Gastroesophageal sphincter (tissue), 4 donors: ENCODE data around the gene NRF1. TPM values are rescaled to one million over a fixed set of nuclear protein-coding genes. Genes with fewer than 3 reads are reported as not detected.
A peak's percentile ranks its signal among the peaks of the same experiment; 100 is the strongest.

Source experiments
- ATAC-seq: fragments of 150-250 bp; one replicate; pipeline ENCODE4 v1.9.1; 2016; ENCODE audit warnings: mild to moderate bottlenecking, moderate library complexity
- H3K27ac ChIP-seq, 4 donors: fragments of 200-600 bp; sonication (generic) in 3 of 4; 1 replicate in 3 of 4; 2 replicates in 1 of 4; pipeline ENCODE4 v1.5.1; 2016 to 2019
- H3K27me3 ChIP-seq: fragments of 200-600 bp; sonication (generic); one replicate; pipeline ENCODE4 v1.5.1; 2019
- H3K36me3 ChIP-seq, 2 donors: fragments of 200-600 bp; sonication (generic); one replicate each; pipeline ENCODE4 v1.5.1; 2019; ENCODE audit warnings: control low read depth in 1 of 2
- H3K4me1 ChIP-seq, 3 donors: fragments of 200-600 bp; sonication (generic); 1 replicate in 2 of 3; 2 replicates in 1 of 3; pipeline ENCODE4 v1.5.1; 2016 to 2019; ENCODE audit warnings: control low read depth in 2 of 3
- H3K4me3 ChIP-seq, 2 donors: fragments of 200-600 bp; sonication (generic); one replicate each; pipeline ENCODE4 v1.5.1; 2019; ENCODE audit warnings: mild to moderate bottlenecking in 1 of 2, moderate library complexity in 1 of 2
- H3K9me3 ChIP-seq, 3 donors: fragments of 200-600 bp; sonication (generic); one replicate each; pipeline ENCODE4 v1.5.1; 2017 to 2019; ENCODE audit warnings: control low read depth in 2 of 3
- EP300 ChIP-seq: sonication (generic); formaldehyde crosslinking; IDR thresholded peaks from one replicate; pipeline ENCODE4 v1.6.1; 2017; ENCODE audit warnings: antibody characterized with exemption, mild to moderate bottlenecking
- POLR2A ChIP-seq, 2 donors: fragments of 450-650 bp; IDR thresholded peaks; one replicate each; pipeline ENCODE4 v1.6.1; 2017; ENCODE audit warnings: antibody characterized with exemption in 2 of 2, mild to moderate bottlenecking in 2 of 2, moderate library complexity in 1 of 2
- POLR2AphosphoS5 ChIP-seq: sonication (generic); formaldehyde crosslinking; IDR thresholded peaks from one replicate; pipeline ENCODE4 v1.6.1; 2017; ENCODE audit warnings: antibody characterized with exemption
- WGBS, 2 donors: methylation state at CpG; one replicate each; pipeline ENCODE4 v1.1.5; 2018; ENCODE audit warnings: low coverage in 1 of 2; 5-methylcytosine and 5-hydroxymethylcytosine counted together
- total RNA-seq, 4 donors: library from RNA; depleted of rRNA; stranded (reverse); fragments of >200 nt; gene quantifications; one replicate each; pipeline ENCODE4 v1.1.0, GENCODE V29; 2016
- TF ChIP-seq, protein P1 (sequence below), 4 experiments: fragments of 200-600 bp in 2 of 4; fragments of 450-650 bp in 2 of 4; sonication (generic) in 1 of 4; IDR thresholded peaks; one replicate each; pipeline ENCODE4 v1.5.1; 2017 to 2019; ENCODE audit warnings: antibody characterized with exemption in 4 of 4, mild to moderate bottlenecking in 2 of 4, moderate library complexity in 2 of 4

Gene NRF1
- total RNA-seq, 4 donors from 2014 or later, result 7.8 to 20.5 (median 17.0) TPM

GRCh38 chr7:129776362-129776722 lies 164.8 kb downstream of the NRF1 start:
- peaks cover 82% of the 10 kb centered on the region for H3K27me3 ChIP-seq
- TF ChIP-seq, protein P1, sequence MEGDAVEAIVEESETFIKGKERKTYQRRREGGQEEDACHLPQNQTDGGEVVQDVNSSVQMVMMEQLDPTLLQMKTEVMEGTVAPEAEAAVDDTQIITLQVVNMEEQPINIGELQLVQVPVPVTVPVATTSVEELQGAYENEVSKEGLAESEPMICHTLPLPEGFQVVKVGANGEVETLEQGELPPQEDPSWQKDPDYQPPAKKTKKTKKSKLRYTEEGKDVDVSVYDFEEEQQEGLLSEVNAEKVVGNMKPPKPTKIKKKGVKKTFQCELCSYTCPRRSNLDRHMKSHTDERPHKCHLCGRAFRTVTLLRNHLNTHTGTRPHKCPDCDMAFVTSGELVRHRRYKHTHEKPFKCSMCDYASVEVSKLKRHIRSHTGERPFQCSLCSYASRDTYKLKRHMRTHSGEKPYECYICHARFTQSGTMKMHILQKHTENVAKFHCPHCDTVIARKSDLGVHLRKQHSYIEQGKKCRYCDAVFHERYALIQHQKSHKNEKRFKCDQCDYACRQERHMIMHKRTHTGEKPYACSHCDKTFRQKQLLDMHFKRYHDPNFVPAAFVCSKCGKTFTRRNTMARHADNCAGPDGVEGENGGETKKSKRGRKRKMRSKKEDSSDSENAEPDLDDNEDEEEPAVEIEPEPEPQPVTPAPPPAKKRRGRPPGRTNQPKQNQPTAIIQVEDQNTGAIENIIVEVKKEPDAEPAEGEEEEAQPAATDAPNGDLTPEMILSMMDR (IDR thresholded peaks at IDR 0.05), result no peak
- TF ChIP-seq POLR2AphosphoS5 (no peak), POLR2A (IDR thresholded peaks at IDR 0.05) (no peak), EP300 (no peak)

DNA sequence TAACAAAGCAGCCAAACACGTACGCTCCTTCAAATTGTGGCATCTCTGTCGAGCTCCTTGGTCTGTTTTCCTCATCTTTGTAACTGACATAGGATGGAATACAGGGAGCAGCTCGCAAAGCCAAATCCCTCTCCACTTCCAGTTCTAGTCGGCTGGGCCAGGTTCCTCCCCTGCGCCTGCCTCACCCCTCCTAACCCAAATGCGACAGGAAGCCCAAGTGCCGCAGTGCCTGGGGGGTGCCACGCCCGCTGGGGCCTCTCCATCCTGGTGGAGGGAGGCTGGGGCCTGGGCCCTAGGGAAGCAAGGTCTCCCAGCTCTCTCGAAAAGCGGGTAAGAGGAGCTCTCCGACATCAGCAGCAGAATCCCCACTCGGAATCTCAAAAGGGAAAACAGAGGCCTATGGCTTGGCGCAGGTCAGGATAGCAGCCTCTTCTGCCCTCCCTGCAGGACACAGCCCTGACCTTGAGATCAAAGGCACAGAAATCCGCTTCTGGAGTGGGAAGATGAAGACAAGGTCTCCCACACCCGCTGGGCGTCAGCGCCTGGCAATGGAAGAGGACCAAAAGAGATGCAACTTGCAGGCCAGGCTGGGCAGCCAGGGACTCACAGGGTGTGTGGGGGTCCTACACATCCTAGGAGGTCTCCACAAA lies 165.8 kb downstream of the NRF1 start:
- Histone ChIP-seq H3K36me3 (no peaks in the 10 kb centered on the region), H3K27ac (no peak overlapping the region), H3K27me3 (peaks cover 83% of the 10 kb centered on the region), H3K9me3 (peaks cover 0 to 5% (median 0%) of the 10 kb centered on the region in 3 donors), H3K4me3 (no peak overlapping the region), H3K4me1 (peaks cover 4 to 42% (median 42%) of the 10 kb centered on the region in 3 donors)
- TF ChIP-seq POLR2A (IDR thresholded peaks at IDR 0.05) (no peak), POLR2AphosphoS5 (no peak), EP300 (no peak)
- TF ChIP-seq, protein P1 (IDR thresholded peaks at IDR 0.05), result no peak
- WGBS, 2 donors, result 39 to 46% methylated on average over 4 to 8 of the region's 19 CpGs
- no peak for ATAC-seq

More at GRCh38 chr7:129776362-129776722, 164.8 kb downstream of the NRF1 start:
- H3K4me3 ChIP-seq, result no peak overlapping the region
- peaks cover 4 to 33% (median 33%) of the 10 kb centered on the region in 3 donors for H3K4me1 ChIP-seq
- H3K9me3 ChIP-seq, result peaks cover 0 to 5% (median 0%) of the 10 kb centered on the region in 3 donors
- no peak for ATAC-seq
- H3K36me3 ChIP-seq, result no peaks in the 10 kb centered on the region
- no peak overlapping the region for H3K27ac ChIP-seq
- 100% methylated on average over 1 of the region's 1 CpG; no CpG with 5 or more reads in 1 of the 2 donors for WGBS, 2 donors

- no peak for ATAC-seq
- H3K27me3 ChIP-seq, result peaks cover 83% of the 10 kb centered on the region
- H3K4me3 ChIP-seq, result no peak overlapping the region
- TF ChIP-seq POLR2AphosphoS5 (no peak), EP300 (no peak), POLR2A (IDR thresholded peaks at IDR 0.05) (no peak)
- TF ChIP-seq, protein P1 (IDR thresholded peaks at IDR 0.05), result no peak
- H3K9me3 ChIP-seq, result peaks cover 0 to 5% (median 0%) of the 10 kb centered on the region in 3 donors
- H3K36me3 ChIP-seq, result no peaks in the 10 kb centered on the region
- no peak overlapping the region for H3K27ac ChIP-seq
- WGBS, 2 donors, result 7 to 17% methylated on average over 9 to 12 of the region's 45 CpGs
- peaks cover 4 to 51% (median 45%) of the 10 kb centered on the region in 3 donors for H3K4me1 ChIP-seq
Measured at GRCh38 chr7:129777993-129778769, 166.7 kb downstream of the NRF1 start.

- H3K27me3 ChIP-seq, result peaks cover 91% of the 10 kb centered on the region
- ATAC-seq, result no peak
- peaks cover 4 to 59% (median 45%) of the 10 kb centered on the region in 3 donors for H3K4me1 ChIP-seq
- H3K4me3 ChIP-seq, result peak overlapping the region in 1 of 2 donors; percentile 51
- TF ChIP-seq POLR2A (IDR thresholded peaks at IDR 0.05), result no peak
- no peak for TF ChIP-seq EP300
- TF ChIP-seq POLR2AphosphoS5, result no peak
- TF ChIP-seq, protein P1 (IDR thresholded peaks at IDR 0.05), result no peak
- H3K36me3 ChIP-seq, result no peaks in the 10 kb centered on the region
- peaks cover 0 to 5% (median 0%) of the 10 kb centered on the region in 3 donors for H3K9me3 ChIP-seq
- WGBS, 2 donors, result 0% methylated on average over 1 to 6 of the region's 84 CpGs
- H3K27ac ChIP-seq, result no peak overlapping the region
Measured at GRCh38 chr7:129778770-129779601, 167.5 kb downstream of the NRF1 start.
